SJSA1 (cell line): ENCODE results near the gene CCDC179. TPM values are rescaled to one million over a fixed set of nuclear protein-coding genes. Genes with fewer than 3 reads are reported as not detected.

Source experiments
- DNase-seq, 2 experiments: peaks; one replicate each; pipeline ENCODE4 v3.0.0-alpha.2; 2015 to 2020; ENCODE audit warnings: low spot score in 2 of 2, low read depth in 1 of 2
- H3K27ac ChIP-seq: fragments of 250-450 bp; sonication (Bioruptor Pico); 2 replicates; pipeline ENCODE4 v1.5.1; 2020; ENCODE audit warnings: mild to moderate bottlenecking, moderate library complexity
- H3K27me3 ChIP-seq: fragments of 250-450 bp; sonication (Bioruptor Pico); replicated peaks from 2 replicates; pipeline ENCODE4 v1.5.1; 2020; ENCODE audit warnings: mild to moderate bottlenecking, moderate library complexity
- H3K36me3 ChIP-seq: fragments of 250-450 bp; sonication (Bioruptor Pico); 2 replicates; pipeline ENCODE4 v1.5.1; 2020; ENCODE audit warnings: mild to moderate bottlenecking
- H3K4me1 ChIP-seq: fragments of 250-450 bp; sonication (Bioruptor Pico); replicated peaks from 2 replicates; pipeline ENCODE4 v1.6.1; 2021; ENCODE audit warnings: mild to moderate bottlenecking
- H3K4me3 ChIP-seq: fragments of 250-450 bp; sonication (Bioruptor Pico); 2 replicates; pipeline ENCODE4 v1.5.1; 2020; ENCODE audit warnings: mild to moderate bottlenecking
- H3K9me3 ChIP-seq: fragments of 250-450 bp; sonication (Bioruptor Pico); replicated peaks from 2 replicates; pipeline ENCODE4 v1.5.1; 2020; ENCODE audit warnings: mild to moderate bottlenecking
- total RNA-seq: library from RNA; depleted of rRNA; stranded (reverse); fragments of >200 nt; shearing (Covaris generic); gene quantifications from 2 replicates; pipeline ENCODE4 v1.2.3, GENCODE V29; 2014; rRNA removed

Gene CCDC179
- total RNA-seq, 1 experiment from 2014 or later, result not detected

DNA sequence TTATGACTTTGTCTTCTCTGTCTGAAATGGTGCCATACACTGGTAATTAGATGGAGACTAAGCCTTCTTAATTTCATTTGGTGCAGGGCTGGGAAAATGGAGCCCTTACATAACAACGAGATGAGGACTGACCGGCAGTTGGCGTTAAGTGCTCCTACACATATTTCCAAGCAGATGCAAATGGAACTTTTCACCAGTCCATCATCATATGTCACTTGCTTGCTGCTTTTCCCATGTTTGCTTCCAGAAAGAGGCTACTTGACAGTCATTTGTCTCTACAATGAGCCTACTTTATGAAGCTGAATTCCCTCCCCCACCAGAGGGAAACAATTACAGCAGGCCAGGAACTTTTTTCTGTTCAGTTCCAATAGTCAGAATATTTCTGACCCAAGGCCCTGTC lies 63.2 kb downstream of the CCDC179 start:
- Histone ChIP-seq H3K4me3 (no peak overlapping the region), H3K9me3 (no peaks in the 10 kb centered on the region), H3K36me3 (no peaks in the 10 kb centered on the region), H3K27ac (no peak overlapping the region), H3K4me1 (peaks cover 25% of the 10 kb centered on the region), H3K27me3 (no peaks in the 10 kb centered on the region)
- DNase-seq, result no peak

Other genes starting within 250 kb of the CCDC179 start
- gene FANCF, start 234.7 kb downstream of the CCDC179 start, total RNA-seq, result 8.1 and 9.7 TPM in 2 replicates
- gene GAS2, start 193.9 kb downstream of the CCDC179 start, total RNA-seq, result 1.8 and 2.0 TPM in 2 replicates
- gene SVIP, start 30.7 kb downstream of the CCDC179 start, total RNA-seq, result 9.9 and 14.2 TPM in 2 replicates